Subcutaneous abdominal adipose tissue (tissue), 5 donors: ENCODE measurements around the gene CLCN4.

Source experiments
- H3K27ac ChIP-seq: one replicate; pipeline ENCODE4 v1.7.0; 2013; ENCODE audit warnings: low read depth, mild to moderate bottlenecking, inconsistent platforms, low read length, moderate library complexity
- H3K27me3 ChIP-seq, 5 donors: one replicate each; pipeline ENCODE4 v1.7.0; 2013; ENCODE audit warnings: low read length in 5 of 5, inconsistent platforms in 1 of 5; ENCODE audit not compliant: control insufficient read depth in 5 of 5, insufficient read depth in 4 of 5
- H3K36me3 ChIP-seq, 5 donors: one replicate each; pipeline ENCODE4 v1.7.0; 2013; ENCODE audit warnings: low read length in 5 of 5; ENCODE audit not compliant: control insufficient read depth in 5 of 5, insufficient read depth in 5 of 5
- H3K4me1 ChIP-seq, 5 donors: one replicate each; pipeline ENCODE4 v1.7.0; 2013; ENCODE audit warnings: low read length in 5 of 5, mild to moderate bottlenecking in 3 of 5, moderate library complexity in 1 of 5; ENCODE audit not compliant: control insufficient read depth in 5 of 5, insufficient read depth in 5 of 5
- H3K4me3 ChIP-seq, 5 donors: one replicate each; pipeline ENCODE4 v1.7.0; 2013; ENCODE audit warnings: low read length in 5 of 5, low read depth in 1 of 5
- H3K9ac ChIP-seq, 5 donors: one replicate each; pipeline ENCODE4 v1.7.0; 2013; ENCODE audit warnings: low read length in 5 of 5, mild to moderate bottlenecking in 4 of 5, moderate library complexity in 3 of 5
- H3K9me3 ChIP-seq, 5 donors: one replicate each; pipeline ENCODE4 v1.7.0; 2013; ENCODE audit warnings: low read length in 5 of 5; ENCODE audit not compliant: control insufficient read depth in 5 of 5
- donor health status: healthy.
- donor health status: healthy.
- donor health status: healthy.
- donor health status: healthy.
- donor health status: healthy.

Gene CLCN4

DNA sequence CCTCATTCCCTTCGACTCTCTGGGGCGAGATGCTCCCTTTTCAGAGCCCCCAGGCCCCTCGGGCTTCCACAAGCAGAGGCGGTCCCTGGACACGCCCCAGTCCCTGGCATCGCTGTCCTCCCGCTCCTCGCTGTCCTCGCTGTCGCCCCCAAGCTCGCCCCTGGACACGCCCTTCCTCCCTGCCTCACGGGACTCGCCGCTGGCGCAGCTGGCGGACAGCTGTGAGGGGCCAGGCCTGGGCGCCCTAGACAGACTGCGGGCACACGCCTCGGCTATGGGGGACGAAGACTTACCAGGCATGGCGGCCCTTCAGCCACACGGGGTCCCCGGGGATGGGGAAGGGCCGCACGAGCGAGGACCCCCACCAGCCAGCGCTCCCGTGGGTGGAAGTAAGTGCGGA, 39.5 kb upstream of the CLCN4 start:
- Histone ChIP-seq H3K27me3 (no peaks in the 10 kb centered on the region), H3K9me3 (no peaks in the 10 kb centered on the region), H3K9ac (no peak overlapping the region), H3K4me1 (peaks cover 0 to 19% (median 2%) of the 10 kb centered on the region in 5 donors), H3K36me3 (peaks cover 2 to 10% (median 9%) of the 10 kb centered on the region in 5 donors), H3K4me3 (no peak overlapping the region), H3K27ac (no peak overlapping the region)

DNA sequence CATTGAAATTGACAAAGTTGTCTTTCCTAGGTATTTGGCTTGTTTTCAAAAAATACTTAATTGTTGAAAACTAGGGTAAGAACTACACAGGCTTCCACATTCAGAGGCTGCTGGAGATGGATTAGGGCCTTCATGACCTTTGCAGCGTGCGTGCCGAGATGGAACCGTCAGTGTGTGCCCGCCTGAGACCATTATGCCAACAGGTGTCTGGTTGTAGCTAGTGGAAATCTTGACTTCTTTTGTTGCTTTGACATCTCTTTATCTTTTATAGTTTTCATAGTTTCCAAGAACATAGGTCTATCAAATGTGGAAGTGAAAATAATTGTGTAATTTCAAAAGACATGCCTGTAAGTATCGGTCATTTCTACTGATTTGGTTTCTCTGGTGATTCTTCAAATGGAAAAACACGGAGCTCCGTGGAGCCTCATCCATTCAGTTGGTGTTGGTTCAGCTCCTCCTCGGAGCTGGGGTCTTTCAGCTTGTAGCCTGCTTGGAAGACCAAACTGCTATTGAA, 38.9 kb upstream of the CLCN4 start:
- Histone ChIP-seq H3K4me3 (no peak overlapping the region), H3K4me1 (peaks cover 0 to 22% (median 2%) of the 10 kb centered on the region in 5 donors), H3K9me3 (no peaks in the 10 kb centered on the region), H3K9ac (no peak overlapping the region), H3K36me3 (peaks cover 2 to 10% (median 9%) of the 10 kb centered on the region in 5 donors), H3K27me3 (no peaks in the 10 kb centered on the region), H3K27ac (no peak overlapping the region)

DNA sequence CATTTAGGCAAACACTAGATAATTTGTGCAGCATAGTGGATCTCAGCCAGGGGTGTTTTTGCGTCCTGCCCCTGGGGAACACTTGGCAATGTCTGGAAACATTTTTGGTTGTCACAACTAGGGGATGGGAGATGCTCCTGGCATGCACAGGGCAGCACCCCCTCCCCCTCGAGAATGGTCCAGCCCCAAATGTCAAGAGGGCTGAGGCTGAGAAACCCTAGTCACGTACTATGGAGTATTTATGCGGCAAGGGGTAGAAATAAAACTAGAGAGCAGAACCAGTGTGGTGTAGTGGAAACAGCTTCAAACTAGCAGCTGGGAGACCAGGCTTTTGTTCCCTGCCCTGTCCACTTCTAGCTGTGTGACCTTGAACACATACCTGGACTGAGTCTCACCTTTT, 38.2 kb upstream of the CLCN4 start:
- no peak overlapping the region for H3K27ac ChIP-seq
- no peaks in the 10 kb centered on the region for H3K9me3 ChIP-seq
- peaks cover 0 to 22% (median 2%) of the 10 kb centered on the region in 5 donors for H3K4me1 ChIP-seq
- no peaks in the 10 kb centered on the region for H3K27me3 ChIP-seq
- no peak overlapping the region for H3K4me3 ChIP-seq
- peaks cover 2 to 10% (median 9%) of the 10 kb centered on the region in 5 donors for H3K36me3 ChIP-seq
- H3K9ac ChIP-seq = no peak overlapping the region

DNA sequence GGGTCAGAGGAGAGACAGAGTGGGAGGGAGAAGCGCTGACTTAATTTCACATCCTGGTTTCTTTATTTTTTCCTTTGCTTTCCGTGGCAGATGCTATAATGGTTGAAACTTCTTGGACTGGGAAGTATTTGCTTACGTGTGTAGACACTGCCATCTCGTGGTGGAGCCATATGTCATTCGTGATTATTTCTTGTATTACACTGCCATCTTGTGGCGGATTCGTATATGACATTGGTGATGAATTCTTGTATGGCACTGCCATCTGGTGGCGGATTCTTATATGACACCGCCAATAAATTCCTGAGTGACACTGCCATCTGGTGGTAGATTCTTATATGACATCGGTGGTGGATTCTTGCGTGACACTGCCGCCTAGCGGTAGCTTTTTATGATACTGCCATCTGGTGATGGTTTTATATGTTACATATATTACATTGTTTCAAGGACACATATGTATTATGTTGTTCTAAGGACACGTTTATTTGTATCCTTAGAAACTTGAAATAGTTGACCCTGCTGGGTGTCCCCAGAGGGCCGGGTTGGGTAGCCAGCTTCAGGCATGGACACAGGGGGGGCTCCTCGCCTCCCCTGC, 37.3 kb upstream of the CLCN4 start:
- no peak overlapping the region for H3K9ac ChIP-seq
- H3K27ac ChIP-seq = no peak overlapping the region
- no peaks in the 10 kb centered on the region for H3K9me3 ChIP-seq

DNA sequence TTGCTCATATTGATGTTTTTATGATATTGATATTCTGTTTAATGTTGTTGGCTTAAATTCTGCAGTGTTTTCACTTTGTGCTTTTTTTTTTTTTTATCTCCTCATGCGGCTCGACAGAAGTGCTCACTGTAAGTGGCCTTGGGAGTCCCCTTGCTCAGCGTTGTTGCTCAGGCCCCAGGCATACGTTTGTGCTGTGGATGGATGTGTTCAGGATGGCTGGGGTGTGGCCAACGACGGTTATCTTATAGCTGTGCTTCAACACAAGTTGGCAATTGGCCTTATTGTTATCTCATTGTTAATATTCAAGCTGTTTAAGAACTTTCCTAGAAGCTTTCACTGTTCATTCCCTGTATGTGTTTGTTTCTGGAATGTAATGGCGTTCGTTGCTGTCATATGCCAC, 36.4 kb upstream of the CLCN4 start:
- H3K9ac ChIP-seq = no peak overlapping the region

More for the DNA sequence above, 37.3 kb upstream of the CLCN4 start:
- Histone ChIP-seq H3K4me1 (peaks cover 0 to 22% (median 2%) of the 10 kb centered on the region in 5 donors), H3K36me3 (peaks cover 2 to 15% (median 12%) of the 10 kb centered on the region in 5 donors), H3K27me3 (no peaks in the 10 kb centered on the region), H3K4me3 (no peak overlapping the region)

DNA sequence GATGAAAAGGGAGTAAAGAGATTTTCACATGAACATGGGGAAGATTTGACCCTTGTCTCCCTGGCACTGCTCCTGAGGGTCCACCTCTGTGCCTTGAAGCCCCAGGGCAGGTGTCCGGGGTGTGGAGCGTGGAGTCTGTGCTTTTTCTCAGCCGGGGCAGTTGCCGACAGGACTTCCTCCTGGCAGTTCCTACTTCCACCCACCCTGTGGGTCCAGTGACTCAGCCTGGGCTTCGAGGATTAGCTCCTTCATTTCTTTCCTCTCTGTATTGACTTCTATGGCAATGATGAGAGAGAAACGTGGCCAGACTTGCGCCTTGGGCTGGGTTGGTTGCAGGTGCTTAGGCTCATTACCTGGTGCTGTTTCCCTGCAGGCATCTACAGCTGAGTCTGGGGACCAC, 35.9 kb upstream of the CLCN4 start:
- Histone ChIP-seq H3K4me3 (no peak overlapping the region), H3K27ac (no peak overlapping the region)

More for the DNA sequence above, 36.4 kb upstream of the CLCN4 start:
- Histone ChIP-seq H3K27me3 (peaks cover 0 to 3% (median 0%) of the 10 kb centered on the region in 5 donors), H3K9me3 (no peaks in the 10 kb centered on the region), H3K27ac (no peak overlapping the region), H3K36me3 (peaks cover 2 to 22% (median 12%) of the 10 kb centered on the region in 5 donors), H3K4me1 (peaks cover 0 to 22% (median 2%) of the 10 kb centered on the region in 5 donors), H3K4me3 (no peak overlapping the region)

DNA sequence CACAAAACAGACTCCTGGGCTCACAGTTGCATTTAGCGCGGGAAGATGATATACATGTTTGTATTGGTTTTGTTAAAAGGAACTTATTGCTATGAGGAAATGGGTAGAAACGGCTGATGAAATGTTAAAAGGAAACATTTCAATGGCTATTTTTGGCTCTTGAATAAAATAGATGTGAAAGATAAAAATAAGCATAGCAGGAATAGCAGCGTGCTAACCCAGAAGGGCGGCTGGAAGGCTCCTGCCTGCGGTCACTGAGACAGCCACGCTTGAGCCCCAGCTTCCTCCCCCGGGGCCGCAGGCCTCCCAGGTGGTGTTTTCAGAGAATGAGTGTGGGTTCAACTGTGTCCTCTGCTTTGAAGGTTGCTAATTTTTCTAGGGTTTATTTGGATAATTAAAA, 35.0 kb upstream of the CLCN4 start:
- Histone ChIP-seq H3K9ac (no peak overlapping the region), H3K27ac (no peak overlapping the region), H3K4me3 (no peak overlapping the region), H3K27me3 (peaks cover 0 to 8% (median 3%) of the 10 kb centered on the region in 5 donors), H3K4me1 (peaks cover 0 to 22% (median 2%) of the 10 kb centered on the region in 5 donors), H3K9me3 (no peaks in the 10 kb centered on the region), H3K36me3 (peaks cover 0 to 18% (median 10%) of the 10 kb centered on the region in 5 donors)

More for the DNA sequence above, 35.9 kb upstream of the CLCN4 start:
- H3K9ac ChIP-seq = no peak overlapping the region
- peaks cover 0 to 5% (median under 1%) of the 10 kb centered on the region in 5 donors for H3K27me3 ChIP-seq
- no peaks in the 10 kb centered on the region for H3K9me3 ChIP-seq
- peaks cover 0 to 22% (median 2%) of the 10 kb centered on the region in 5 donors for H3K4me1 ChIP-seq
- peaks cover 2 to 22% (median 12%) of the 10 kb centered on the region in 5 donors for H3K36me3 ChIP-seq

DNA sequence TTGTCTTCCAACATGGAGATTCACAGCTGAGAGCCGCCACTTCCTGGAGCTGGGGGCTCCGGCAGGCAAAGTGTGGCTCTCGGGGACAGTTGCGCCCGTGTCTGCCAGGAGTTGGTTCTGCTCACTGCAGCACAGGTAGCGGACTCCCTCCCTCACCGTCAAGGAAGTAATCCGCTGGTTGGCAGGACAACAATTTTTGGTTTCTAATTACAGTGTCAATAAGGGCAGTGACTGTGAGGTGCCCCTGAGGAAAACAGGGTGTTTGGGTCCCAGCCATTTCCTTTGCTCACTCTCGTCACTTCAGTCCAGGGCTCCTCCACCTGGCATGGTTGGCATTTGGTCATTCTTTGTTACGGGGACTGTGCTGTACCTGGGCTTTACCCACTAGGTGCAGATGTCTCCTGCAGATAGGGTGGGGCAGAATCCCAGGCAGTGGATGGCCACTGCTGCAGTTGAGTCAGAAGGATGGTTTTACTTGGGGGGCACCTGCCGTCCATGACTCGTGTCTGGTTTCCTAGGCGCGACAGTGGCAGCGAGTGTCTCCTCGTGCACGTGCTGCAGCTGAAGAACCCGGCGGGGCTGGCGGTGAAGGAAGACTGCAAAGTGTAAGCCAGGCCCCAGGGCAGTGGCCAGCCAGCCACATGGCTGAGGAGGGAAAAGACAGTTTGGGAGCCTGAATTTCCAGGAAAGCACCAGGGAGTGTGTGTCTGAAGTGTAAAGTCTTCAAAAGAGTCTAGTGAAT, 32.1 kb upstream of the CLCN4 start:
- Histone ChIP-seq H3K9me3 (no peaks in the 10 kb centered on the region), H3K27ac (no peak overlapping the region), H3K4me3 (no peak overlapping the region), H3K9ac (no peak overlapping the region), H3K4me1 (peaks cover 0 to 18% (median 0%) of the 10 kb centered on the region in 5 donors), H3K27me3 (peaks cover 0 to 11% (median 5%) of the 10 kb centered on the region in 5 donors), H3K36me3 (peaks cover 0 to 32% (median 15%) of the 10 kb centered on the region in 5 donors)

DNA sequence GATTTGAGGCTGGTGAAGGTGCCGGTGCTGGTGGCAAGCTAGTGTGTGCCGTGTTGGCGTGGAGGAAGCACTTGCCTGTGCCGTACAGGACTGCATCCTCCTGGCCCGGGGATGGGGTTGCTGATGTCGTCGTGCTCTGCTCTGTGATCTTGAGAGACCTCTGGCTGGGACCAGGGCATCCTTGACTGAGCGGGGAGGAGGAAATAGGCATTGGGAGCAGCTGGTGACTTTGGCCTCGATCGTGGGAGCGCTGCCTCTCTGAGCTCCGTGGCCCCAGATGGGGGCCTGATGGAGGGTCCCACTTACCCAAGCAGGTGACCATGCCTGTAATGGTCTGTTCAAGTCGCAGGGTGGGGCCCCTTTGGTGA, 31.5 kb upstream of the CLCN4 start:
- Histone ChIP-seq H3K27ac (no peak overlapping the region), H3K36me3 (peaks cover 0 to 37% (median 17%) of the 10 kb centered on the region in 5 donors), H3K9ac (no peak overlapping the region), H3K9me3 (no peaks in the 10 kb centered on the region), H3K4me1 (peaks cover 0 to 18% (median 0%) of the 10 kb centered on the region in 5 donors), H3K27me3 (peaks cover 0 to 11% (median 8%) of the 10 kb centered on the region in 5 donors), H3K4me3 (no peak overlapping the region)

DNA sequence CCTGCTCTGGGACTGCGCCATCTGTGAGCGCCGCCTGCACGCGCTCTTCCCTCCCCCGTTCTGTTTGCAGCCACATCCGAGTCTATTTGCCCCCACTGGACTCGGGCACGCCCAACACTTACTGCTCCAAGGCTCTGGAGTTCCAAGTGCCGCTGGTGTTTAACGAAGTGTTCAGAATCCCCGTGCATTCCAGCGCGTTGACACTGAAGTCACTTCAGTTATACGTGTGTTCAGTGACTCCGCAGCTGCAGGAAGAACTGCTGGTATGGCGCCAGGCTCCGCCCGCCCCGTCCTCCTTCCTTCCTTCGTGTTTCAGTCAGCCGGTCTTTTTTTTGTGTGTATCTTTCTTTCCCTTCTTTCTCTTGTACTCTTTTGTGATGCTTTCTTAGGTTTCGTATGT, 30.7 kb upstream of the CLCN4 start:
- Histone ChIP-seq H3K4me1 (peaks cover 0 to 16% (median 0%) of the 10 kb centered on the region in 5 donors), H3K9ac (no peak overlapping the region), H3K27ac (no peak overlapping the region), H3K4me3 (no peak overlapping the region), H3K36me3 (peaks cover 0 to 41% (median 18%) of the 10 kb centered on the region in 5 donors), H3K9me3 (no peaks in the 10 kb centered on the region), H3K27me3 (peaks cover 0 to 11% (median 8%) of the 10 kb centered on the region in 5 donors)
